Globus pallidus (tissue), 1 donor: ENCODE measurements around the gene PAN2.

Experiments used
- DNase-seq: peaks from one replicate; pipeline ENCODE4 v3.0.0-alpha.2; 2015; ENCODE audit warnings: low spot score

The PAN2 gene

GRCh38 chr12:56271031-56271430 is 62.8 kb downstream of the PAN2 start:
- no peak for DNase-seq

DNA sequence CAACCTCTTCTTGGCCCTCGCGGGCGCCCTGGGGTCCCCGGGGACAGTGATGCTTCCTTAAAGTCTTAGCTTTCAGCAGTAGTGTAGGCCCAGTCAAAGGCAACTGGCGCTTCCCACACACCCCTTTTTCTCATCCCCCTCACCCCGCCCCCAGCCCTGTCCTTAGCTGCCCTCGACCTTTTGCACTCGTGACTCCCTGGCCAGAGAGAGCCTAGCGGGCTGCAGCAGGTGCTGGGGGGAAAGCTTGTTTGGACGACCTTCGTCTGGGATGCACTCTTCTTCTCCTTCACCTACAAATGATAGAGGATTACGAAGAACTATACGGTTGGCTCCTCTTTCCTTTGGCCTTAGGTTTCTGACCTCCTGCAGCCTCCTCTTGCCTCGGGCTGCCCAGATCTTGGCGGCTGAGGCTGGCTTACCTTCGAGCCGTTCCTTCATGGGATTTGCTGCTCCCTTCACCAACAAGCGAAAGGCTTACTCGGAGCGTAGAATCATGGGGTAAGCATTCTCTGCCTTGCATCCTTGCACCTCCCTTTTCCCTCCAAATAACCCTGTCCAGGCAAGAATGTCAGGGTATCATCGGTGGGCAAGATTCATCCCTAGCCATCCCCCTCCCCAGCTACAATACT is 66.2 kb downstream of the PAN2 start:
- DNase-seq, result no peak

- DNase-seq, result peak; percentile 84
Observed at GRCh38 chr12:56266693-56267442, 66.9 kb downstream of the PAN2 start, which contains the start of gene COQ10A. Gene COQ10A, plus strand, starts transcription at chr12:56266942. Its CDS starts 177 bp downstream, at chr12:56267119.
